ENCODE measurements around the gene IL12RB1.

The IL12RB1 gene

DNA sequence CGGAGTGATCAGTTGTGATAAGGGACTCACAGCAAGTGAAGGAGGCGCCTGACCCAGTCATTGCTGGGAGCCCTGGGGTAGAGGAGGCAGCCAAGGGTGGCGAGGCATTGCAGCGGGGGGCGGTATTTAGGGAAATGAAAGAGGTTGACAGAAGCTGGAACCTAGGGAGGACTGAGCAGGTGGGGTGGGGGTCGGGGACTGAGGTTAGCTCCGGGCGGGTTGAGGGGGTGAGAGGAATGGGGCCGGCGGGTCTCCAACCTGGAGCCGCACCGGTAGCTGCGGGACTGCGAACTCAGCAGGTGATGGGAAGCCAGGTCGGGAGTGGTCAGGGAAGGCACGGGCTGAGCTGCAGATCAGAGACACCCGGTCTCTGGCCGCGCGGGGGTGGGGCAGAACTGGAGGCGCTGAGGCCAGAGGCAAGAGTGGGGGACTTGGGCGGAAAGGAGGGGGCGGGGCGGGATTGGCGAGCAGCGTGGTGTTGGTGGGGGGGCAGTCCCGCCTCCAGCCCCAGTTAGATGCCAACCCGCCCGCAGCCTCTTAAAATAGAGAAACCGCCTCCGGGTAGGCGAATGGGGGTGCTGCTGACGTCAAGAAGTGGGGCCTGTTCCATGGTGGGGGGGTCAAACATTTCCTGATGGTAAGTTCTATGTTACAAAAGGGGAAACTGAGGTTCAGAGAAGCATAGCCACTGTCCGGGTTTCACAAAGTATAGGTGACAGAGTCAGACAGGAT, 12.3 kb upstream of the IL12RB1 start:
- TF ChIP-seq, protein P1, sequence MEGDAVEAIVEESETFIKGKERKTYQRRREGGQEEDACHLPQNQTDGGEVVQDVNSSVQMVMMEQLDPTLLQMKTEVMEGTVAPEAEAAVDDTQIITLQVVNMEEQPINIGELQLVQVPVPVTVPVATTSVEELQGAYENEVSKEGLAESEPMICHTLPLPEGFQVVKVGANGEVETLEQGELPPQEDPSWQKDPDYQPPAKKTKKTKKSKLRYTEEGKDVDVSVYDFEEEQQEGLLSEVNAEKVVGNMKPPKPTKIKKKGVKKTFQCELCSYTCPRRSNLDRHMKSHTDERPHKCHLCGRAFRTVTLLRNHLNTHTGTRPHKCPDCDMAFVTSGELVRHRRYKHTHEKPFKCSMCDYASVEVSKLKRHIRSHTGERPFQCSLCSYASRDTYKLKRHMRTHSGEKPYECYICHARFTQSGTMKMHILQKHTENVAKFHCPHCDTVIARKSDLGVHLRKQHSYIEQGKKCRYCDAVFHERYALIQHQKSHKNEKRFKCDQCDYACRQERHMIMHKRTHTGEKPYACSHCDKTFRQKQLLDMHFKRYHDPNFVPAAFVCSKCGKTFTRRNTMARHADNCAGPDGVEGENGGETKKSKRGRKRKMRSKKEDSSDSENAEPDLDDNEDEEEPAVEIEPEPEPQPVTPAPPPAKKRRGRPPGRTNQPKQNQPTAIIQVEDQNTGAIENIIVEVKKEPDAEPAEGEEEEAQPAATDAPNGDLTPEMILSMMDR (IDR thresholded peaks at IDR 0.05), result no peak
- no peaks in the 10 kb centered on the region for H3K36me3 ChIP-seq
- peaks cover 28 to 32% of the 10 kb centered on the region in 2 experiments for H3K4me1 ChIP-seq (ENCODE audit: control insufficient read depth in 1 of 2, insufficient read depth in 1 of 2, low read depth in 1 of 2, low read length in 1 of 2)
- no peak overlapping the region for H3K27ac ChIP-seq
- peak overlapping the region in 1 of 2 experiments; percentile 69 for H3K4me3 ChIP-seq (ENCODE audit: low read depth in 1 of 2, low read length in 1 of 2)
- H3K27me3 ChIP-seq, result peaks cover 38% of the 10 kb centered on the region
- H3K9me3 ChIP-seq, result no peaks in the 10 kb centered on the region

DNA sequence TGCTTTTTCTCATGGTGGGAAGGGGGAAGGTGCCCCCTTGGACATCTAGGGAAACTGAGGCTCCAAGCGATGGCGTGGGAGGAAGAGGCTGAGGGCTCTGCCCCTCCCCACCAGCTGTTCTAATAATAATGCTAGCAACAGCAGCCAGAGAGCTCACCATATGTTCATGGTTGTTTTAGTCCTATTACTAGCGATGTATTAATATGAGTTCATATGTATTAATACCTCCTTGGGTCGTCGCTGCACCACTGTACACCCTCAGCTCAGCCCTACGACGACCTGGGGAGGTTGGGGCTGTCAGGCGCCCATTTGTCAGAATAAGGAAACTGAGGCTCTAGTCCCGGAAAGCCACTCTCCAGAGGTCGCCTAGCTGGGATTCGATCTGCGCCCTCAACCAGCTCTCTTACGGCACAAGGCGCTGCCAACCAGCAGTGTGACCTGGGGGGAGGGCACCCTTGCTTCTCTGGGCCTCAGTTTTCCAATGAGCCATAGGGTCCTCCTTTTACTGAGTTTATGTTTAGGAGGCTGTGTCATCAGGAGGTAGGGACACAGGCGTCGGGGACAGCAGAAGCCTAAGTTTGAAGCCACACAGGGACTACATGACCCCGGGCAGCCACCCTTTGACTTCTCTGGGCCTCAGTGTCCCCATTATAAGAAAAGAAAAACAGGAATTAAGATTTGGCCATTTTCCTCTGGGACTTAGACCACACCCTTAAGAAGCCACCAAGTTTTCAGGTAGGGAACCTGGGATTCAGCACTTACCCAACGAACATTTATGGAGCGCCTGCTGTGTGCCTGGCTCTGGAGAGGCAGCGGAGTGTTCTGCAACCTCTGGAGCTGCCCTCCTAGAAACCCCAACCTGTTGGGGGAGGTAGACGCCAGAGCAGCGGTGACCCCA, 11.5 kb upstream of the IL12RB1 start:
- peak overlapping the region; percentile 69 for H3K27ac ChIP-seq
- no peaks in the 10 kb centered on the region for H3K9me3 ChIP-seq
- H3K27me3 ChIP-seq, result peaks cover 38% of the 10 kb centered on the region
- peaks cover 26 to 32% of the 10 kb centered on the region in 2 experiments for H3K4me1 ChIP-seq (ENCODE audit: control insufficient read depth in 1 of 2, insufficient read depth in 1 of 2, low read depth in 1 of 2, low read length in 1 of 2)
- peak overlapping the region; percentile 54 to 69 for H3K4me3 ChIP-seq (ENCODE audit: low read depth in 1 of 2, low read length in 1 of 2)
- TF ChIP-seq, protein P1 (IDR thresholded peaks at IDR 0.05), result no peak
- no peaks in the 10 kb centered on the region for H3K36me3 ChIP-seq

DNA sequence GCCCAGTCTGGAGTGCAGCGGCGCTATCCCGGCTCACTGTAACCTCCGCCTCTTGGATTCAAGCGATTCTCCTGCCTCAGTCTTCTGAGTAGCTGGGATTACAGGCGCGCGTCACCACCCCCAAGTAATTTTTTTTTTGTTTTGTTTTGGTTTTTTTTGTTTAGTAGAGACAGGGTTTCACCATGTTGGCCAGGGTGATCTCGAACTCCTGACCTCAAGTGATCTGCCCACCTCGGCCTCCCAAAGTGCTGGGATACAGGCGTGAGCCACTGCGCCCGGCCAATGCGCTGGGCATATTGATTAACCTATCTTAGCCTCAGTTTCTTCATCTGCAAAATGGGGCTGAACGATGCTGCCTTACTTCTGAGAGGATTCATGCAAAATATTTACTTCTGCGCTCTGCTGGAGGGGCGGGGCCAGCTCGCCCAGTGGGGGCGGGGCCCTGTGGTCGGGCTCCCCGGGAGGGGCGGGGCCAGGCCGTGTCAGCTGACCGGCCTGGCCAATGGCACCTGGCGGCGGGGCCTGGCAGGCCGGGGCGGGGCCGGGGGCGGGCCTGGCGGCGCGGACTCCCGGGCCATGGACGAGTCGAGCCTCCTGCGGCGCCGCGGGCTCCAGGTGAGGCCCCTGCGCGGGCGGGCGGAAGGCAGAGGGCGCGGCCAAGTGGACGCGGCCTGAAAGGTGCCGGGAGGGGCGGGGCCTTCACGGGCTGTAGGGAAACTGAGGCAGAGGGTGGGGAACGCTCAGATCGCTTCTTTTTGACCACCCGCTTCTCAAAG, 10.7 kb upstream of the IL12RB1 start, which contains the start of gene MAST3:
Gene MAST3 (plus strand): TSS at position 562 of the 776 bp plus-strand sequence. CDS start 15 bp downstream, at position 577.
- Histone ChIP-seq H3K27ac (peak within 1 kb of the TSS; percentile 69), H3K4me3 (ENCODE audit: low read depth in 1 of 2, low read length in 1 of 2) (peak within 1 kb of the TSS; percentile 54 to 69), H3K27me3 (peaks cover 38% of the 10 kb centered on the region), H3K9me3 (no peaks in the 10 kb centered on the region), H3K4me1 (ENCODE audit: control insufficient read depth in 1 of 2, insufficient read depth in 1 of 2, low read depth in 1 of 2, low read length in 1 of 2) (peaks cover 26 to 38% of the 10 kb centered on the region in 2 experiments), H3K36me3 (no peaks in the 10 kb centered on the region)
- TF ChIP-seq, protein P1 (IDR thresholded peaks at IDR 0.05), result peak; percentile 50

DNA sequence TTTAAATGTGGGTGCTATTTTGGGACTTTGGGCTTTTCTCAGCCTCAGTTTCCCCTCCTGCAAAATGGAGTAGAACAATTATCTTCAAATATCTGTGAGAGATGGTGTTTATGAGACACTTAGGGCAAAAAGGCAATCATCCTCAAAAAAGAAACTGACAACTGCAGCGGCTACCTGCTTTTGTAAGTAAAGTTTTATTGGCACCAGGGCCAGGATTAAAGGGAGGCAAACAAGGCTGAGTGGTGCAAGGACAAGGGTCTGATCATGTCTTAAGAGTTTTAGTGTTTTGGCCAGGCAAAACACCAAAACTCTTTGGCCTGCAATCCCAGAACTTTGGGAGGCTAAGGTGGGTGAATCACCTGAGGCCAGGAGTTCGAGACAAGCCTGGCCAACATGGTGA, 9.5 kb upstream of the IL12RB1 start:
- Histone ChIP-seq H3K9me3 (no peaks in the 10 kb centered on the region), H3K4me1 (ENCODE audit: control insufficient read depth in 1 of 2, insufficient read depth in 1 of 2, low read depth in 1 of 2, low read length in 1 of 2) (peaks cover 36 to 50% of the 10 kb centered on the region in 2 experiments), H3K4me3 (ENCODE audit: low read depth in 1 of 2, low read length in 1 of 2) (no peak overlapping the region), H3K27me3 (peaks cover 35% of the 10 kb centered on the region), H3K27ac (peak overlapping the region; percentile 43), H3K36me3 (no peaks in the 10 kb centered on the region)
- TF ChIP-seq, protein P1 (IDR thresholded peaks at IDR 0.05), result no peak

Measured in neutrophil (primary cell).